ENCODE results near the gene MMP7.

- TF ChIP-seq EZH2 (IDR thresholded peaks at IDR 0.05) (no peak), CTCF (IDR thresholded peaks at IDR 0.05) (no peak)
These were observed 14.0 kb upstream of the MMP7 start for GRCh38 chr11:102544594-102544993.

Measured in neural progenitor cell (in vitro differentiated cells).